Psoas muscle (tissue), 8 donors: ENCODE results near the gene C16orf87. TPM values are rescaled to one million over a fixed set of nuclear protein-coding genes. Genes with fewer than 3 reads are reported as not detected.

Experiments used
- ATAC-seq, 4 donors: fragments of 200-7000 bp; cut with Tn5 transposase; one replicate each; pipeline ENCODE4 v1.9.1; 2020; ENCODE audit warnings: moderate library complexity in 3 of 4, mild to moderate bottlenecking in 2 of 4
- DNase-seq, 2 donors: peaks; one replicate each; pipeline ENCODE4 v3.0.0-alpha.2; 2020
- H3K27ac ChIP-seq: fragments of 200-600 bp; one replicate; pipeline ENCODE4 v1.8.0; 2022
- H3K27me3 ChIP-seq, 3 donors: fragments of 200-600 bp in 1 of 3; one replicate each; pipeline versions ENCODE4 v1.6.1 to v1.8.0; 2013 to 2022; ENCODE audit warnings: low read length in 2 of 3, mild to moderate bottlenecking in 2 of 3, moderate library complexity in 1 of 3; ENCODE audit not compliant: insufficient read depth in 3 of 3
- H3K36me3 ChIP-seq, 2 donors: fragments of 200-600 bp in 1 of 2; one replicate each; pipeline versions ENCODE4 v1.6.1 to v1.8.0; 2013 to 2022; ENCODE audit warnings: low read depth in 1 of 2, mild to moderate bottlenecking in 1 of 2, moderate library complexity in 1 of 2; ENCODE audit not compliant: insufficient read depth in 1 of 2
- H3K4me1 ChIP-seq: fragments of 200-600 bp; one replicate; pipeline ENCODE4 v1.8.0; 2022
- H3K4me3 ChIP-seq: fragments of 200-600 bp; one replicate; pipeline ENCODE4 v1.8.0; 2022; ENCODE audit warnings: mild to moderate bottlenecking
- H3K9me3 ChIP-seq: fragments of 200-600 bp; one replicate; pipeline ENCODE4 v1.8.0; 2022
- WGBS, 3 donors: extraction: QIAGEN DNeasy Blood & Tissue Kit; methylation state at CpG; one replicate each; pipeline versions ENCODE4 v1.1.6 to v1.1.7; 2013; 5-methylcytosine and 5-hydroxymethylcytosine counted together
- intact Hi-C, 2 donors: fragments of 100-400 bp; cut with DNase I; formaldehyde crosslinking; loops; one replicate each; pipeline versions ENCODE4 v1.11.0 to v1.14.2; 2022
- polyA plus RNA-seq, 3 donors: library from polyadenylated mRNA; stranded (reverse); fragments of 200-250 nt; gene quantifications; one replicate each; pipeline ENCODE4 v1.2.3, GENCODE V29; 2013
- total RNA-seq, 4 donors: library from RNA; stranded (reverse); fragmentation: NEBNext Ultra II Directional in 2 of 4; extraction: Animal tissue kit (Norgen Biotek cat#: 25700) in 2 of 4; gene quantifications; one replicate each; pipeline versions ENCODE4 v1.2.1 to v1.2.4, GENCODE V29; 2021 to 2023
- TF ChIP-seq, protein P1 (sequence below): fragments of 200-600 bp; IDR thresholded peaks from one replicate; pipeline ENCODE4 v1.8.0; 2022; ENCODE audit warnings: antibody characterized with exemption
- donor health status: healthy with polysubstance abuse.
- donor health status: DM: no; HTN: no; CAD: no; lungs with moderate emphysema.
- donor health status: Bipolar disorder and iron deficiency.
- donor health status: healthy.
- donor health status: DM: yes; HTN: yes; CAD: no.
- donor health status: DM: no; HTN: no; CAD: no.
- donor health status: DM: no; HTN: no; CAD: no.
- donor health status: DM: yes; HTN: yes; CAD: no.

Gene C16orf87
- total and polyA plus RNA-seq, 7 donors: 5.8 to 29.4 (median 20.1) TPM

DNA sequence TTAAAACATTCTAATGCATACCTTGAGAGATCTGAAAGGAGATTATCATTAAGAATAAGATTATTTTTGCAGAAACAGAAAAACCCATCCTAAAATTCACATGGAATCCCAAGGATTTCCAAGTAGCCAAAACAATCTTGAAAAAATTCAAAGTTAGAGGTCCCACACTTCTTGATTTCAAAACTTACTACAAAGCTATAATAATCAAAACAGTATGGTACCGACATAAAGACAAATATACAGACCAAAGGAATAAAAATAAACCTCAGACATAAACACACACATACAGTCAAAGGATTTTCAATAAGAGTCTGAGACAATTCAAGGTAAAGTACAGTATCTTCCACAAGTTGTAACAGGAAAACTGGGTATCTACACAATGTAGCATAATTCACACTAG, 16.2 kb downstream of the C16orf87 start:
- H3K4me3 ChIP-seq: no peak overlapping the region
- no peak overlapping the region for H3K27ac ChIP-seq
- no peak for DNase-seq
- no peaks in the 10 kb centered on the region for H3K9me3 ChIP-seq
- TF ChIP-seq, protein P1, sequence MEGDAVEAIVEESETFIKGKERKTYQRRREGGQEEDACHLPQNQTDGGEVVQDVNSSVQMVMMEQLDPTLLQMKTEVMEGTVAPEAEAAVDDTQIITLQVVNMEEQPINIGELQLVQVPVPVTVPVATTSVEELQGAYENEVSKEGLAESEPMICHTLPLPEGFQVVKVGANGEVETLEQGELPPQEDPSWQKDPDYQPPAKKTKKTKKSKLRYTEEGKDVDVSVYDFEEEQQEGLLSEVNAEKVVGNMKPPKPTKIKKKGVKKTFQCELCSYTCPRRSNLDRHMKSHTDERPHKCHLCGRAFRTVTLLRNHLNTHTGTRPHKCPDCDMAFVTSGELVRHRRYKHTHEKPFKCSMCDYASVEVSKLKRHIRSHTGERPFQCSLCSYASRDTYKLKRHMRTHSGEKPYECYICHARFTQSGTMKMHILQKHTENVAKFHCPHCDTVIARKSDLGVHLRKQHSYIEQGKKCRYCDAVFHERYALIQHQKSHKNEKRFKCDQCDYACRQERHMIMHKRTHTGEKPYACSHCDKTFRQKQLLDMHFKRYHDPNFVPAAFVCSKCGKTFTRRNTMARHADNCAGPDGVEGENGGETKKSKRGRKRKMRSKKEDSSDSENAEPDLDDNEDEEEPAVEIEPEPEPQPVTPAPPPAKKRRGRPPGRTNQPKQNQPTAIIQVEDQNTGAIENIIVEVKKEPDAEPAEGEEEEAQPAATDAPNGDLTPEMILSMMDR: no peak
- peaks cover 8% of the 10 kb centered on the region for H3K4me1 ChIP-seq
- no peaks in the 10 kb centered on the region for H3K27me3 ChIP-seq
- no peaks in the 10 kb centered on the region for H3K36me3 ChIP-seq
- no peak for ATAC-seq
- 97 to 100% (median 99%) methylated on average over 1 of the region's 1 CpG for WGBS, 3 donors
- intact Hi-C loops: no loop called here

DNA sequence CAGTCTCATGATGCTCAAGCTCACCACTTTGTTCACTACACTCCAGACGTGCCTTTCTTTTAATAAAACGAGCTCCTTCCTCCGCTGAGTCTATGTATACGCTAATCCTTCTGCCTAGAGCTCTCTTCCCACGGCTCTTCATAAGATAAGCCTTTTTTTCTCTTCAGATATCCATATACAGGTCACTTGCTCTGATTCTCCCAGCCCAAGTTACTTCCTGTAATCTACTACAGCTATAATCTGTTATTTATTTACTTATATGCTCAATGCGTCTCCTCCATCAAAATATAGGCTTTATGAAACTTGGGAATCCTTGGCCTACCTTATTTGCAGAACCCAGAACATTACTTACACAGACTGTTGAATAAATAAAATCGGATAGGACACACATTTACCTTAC, 17.4 kb downstream of the C16orf87 start:
- TF ChIP-seq, protein P1: no peak
- H3K27me3 ChIP-seq: no peaks in the 10 kb centered on the region
- H3K9me3 ChIP-seq: no peaks in the 10 kb centered on the region
- H3K4me3 ChIP-seq: no peak overlapping the region
- peaks cover 13% of the 10 kb centered on the region for H3K4me1 ChIP-seq
- WGBS, 3 donors: 95 to 97% (median 96%) methylated on average over 7 of the region's 7 CpGs
- DNase-seq (no peak), ATAC-seq (no peak)
- intact Hi-C loops: no loop called here
- no peaks in the 10 kb centered on the region for H3K36me3 ChIP-seq
- H3K27ac ChIP-seq: no peak overlapping the region

DNA sequence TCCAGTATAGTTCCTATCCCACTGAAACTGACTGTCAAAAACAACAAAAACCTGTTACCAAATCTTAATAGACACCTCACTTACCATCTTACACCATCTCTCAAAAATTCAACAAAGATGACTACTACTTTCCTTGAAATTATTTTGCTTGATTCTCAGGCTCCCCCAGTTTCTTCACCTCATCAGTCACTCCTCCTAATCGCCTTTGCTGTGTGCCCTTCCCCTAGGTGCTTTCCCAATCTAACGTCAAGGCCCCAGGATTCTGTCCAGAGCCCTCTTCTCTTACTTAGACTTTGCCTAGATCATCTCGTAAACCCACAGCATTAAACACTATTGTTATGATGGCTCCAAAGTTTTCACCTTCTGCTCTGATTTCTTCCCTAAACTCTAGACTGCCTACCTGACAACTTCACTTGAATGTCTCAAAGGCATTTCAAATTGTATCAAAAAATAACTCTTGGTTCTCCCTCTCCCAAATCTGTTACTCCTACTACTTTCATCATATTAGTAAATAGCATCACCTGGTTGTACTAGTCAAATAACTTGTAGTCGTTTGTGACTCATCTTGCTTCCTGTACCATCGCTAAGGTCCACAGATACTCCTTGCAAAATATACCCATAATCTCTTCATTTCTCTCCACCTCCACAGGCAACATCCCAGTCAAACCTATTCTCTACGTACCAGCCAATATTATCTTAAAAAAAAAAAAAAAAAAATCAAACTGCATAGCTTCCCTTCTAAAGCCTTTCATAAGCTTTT, 18.0 kb downstream of the C16orf87 start:
- WGBS, 3 donors: 88 to 94% (median 91%) methylated on average over 6 of the region's 6 CpGs
- H3K27me3 ChIP-seq: no peaks in the 10 kb centered on the region
- intact Hi-C loops: no loop called here
- peaks cover 13% of the 10 kb centered on the region for H3K4me1 ChIP-seq
- no peak overlapping the region for H3K27ac ChIP-seq
- no peaks in the 10 kb centered on the region for H3K36me3 ChIP-seq
- no peak overlapping the region for H3K4me3 ChIP-seq
- no peaks in the 10 kb centered on the region for H3K9me3 ChIP-seq
- DNase-seq (no peak), ATAC-seq (no peak)
- TF ChIP-seq, protein P1: no peak

DNA sequence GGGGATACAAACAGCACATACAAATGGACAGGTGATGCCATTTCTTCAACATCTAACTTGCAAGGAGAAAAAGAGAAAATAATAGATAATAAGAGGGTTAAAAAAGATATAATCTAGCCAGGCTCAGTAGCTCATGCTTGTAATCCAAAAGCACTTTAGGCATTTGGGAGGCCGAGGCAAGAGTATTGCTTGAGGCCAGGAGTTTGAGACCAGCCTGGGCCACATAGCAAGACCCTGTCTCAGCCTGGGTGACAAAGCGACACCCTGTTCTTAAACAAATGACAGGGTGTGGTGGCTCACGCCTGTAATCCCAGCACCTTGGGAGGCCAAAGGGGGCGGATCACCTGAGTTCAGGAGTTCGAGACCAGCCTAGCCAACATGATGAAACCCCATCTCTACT, 19.3 kb downstream of the C16orf87 start:
- no peaks in the 10 kb centered on the region for H3K27me3 ChIP-seq
- DNase-seq (no peak), ATAC-seq (no peak)
- H3K4me1 ChIP-seq: peaks cover 13% of the 10 kb centered on the region
- no peak overlapping the region for H3K4me3 ChIP-seq
- TF ChIP-seq, protein P1: no peak
- intact Hi-C loops: no loop called here
- no peaks in the 10 kb centered on the region for H3K9me3 ChIP-seq
- 96 to 99% (median 98%) methylated on average over 5 of the region's 5 CpGs for WGBS, 3 donors
- H3K36me3 ChIP-seq: no peaks in the 10 kb centered on the region
- no peak overlapping the region for H3K27ac ChIP-seq

DNA sequence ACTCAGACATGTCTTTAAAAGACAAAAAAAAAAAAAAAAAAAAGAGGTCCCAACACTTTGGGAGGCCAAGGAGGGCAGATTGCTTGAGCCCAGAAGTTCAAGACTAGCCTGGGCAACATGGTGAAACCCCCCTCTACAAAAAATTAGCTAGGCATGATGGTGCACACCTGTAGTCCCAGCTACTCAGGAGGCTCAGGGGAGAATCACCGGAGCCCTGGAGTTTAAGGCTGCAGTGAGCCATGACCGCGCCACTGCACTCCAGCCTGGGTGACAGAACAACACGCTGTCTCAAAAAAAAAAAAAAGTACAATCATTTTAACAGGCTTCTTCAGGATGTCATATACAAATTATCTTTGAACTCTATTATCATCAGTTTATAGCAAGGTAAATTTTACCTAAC, 22.0 kb downstream of the C16orf87 start:
- no peak overlapping the region for H3K27ac ChIP-seq
- no peak overlapping the region for H3K4me3 ChIP-seq
- TF ChIP-seq, protein P1: no peak
- 92 to 93% (median 93%) methylated on average over 4 of the region's 4 CpGs for WGBS, 3 donors
- no peak for DNase-seq
- no peaks in the 10 kb centered on the region for H3K36me3 ChIP-seq
- ATAC-seq: no peak
- intact Hi-C loops: no loop called here
- no peaks in the 10 kb centered on the region for H3K9me3 ChIP-seq
- H3K27me3 ChIP-seq: no peaks in the 10 kb centered on the region
- H3K4me1 ChIP-seq: peaks cover 13% of the 10 kb centered on the region
